Inflammatory macrophage (primary cell): ENCODE data around the gene METTL22.

Experiments used
- DNase-seq, 2 donors: peaks; one replicate each; pipeline ENCODE4 v3.0.0-alpha.2; 2020 to 2022

METTL22 gene

GRCh38 chr16:8594149-8594666 lies 27.3 kb upstream of the METTL22 start:
- DNase-seq: no peak

- no peak for DNase-seq
Measured at GRCh38 chr16:8595783-8596182, 25.7 kb upstream of the METTL22 start.

GRCh38 chr16:8596581-8596980 lies 24.9 kb upstream of the METTL22 start:
- DNase-seq: no peak

GRCh38 chr16:8600144-8600775 lies 21.2 kb upstream of the METTL22 start:
- DNase-seq: peak in 1 of 2 donors; percentile 51

GRCh38 chr16:8605554-8605953 lies 15.9 kb upstream of the METTL22 start:
- DNase-seq: no peak

- no peak for DNase-seq
Measured at GRCh38 chr16:8607214-8607613, 14.3 kb upstream of the METTL22 start.

GRCh38 chr16:8611122-8611521 lies 10.4 kb upstream of the METTL22 start:
- no peak for DNase-seq

- DNase-seq: no peak
Measured at GRCh38 chr16:8611886-8612600, 9.5 kb upstream of the METTL22 start.

- DNase-seq: no peak
Measured at GRCh38 chr16:8614435-8615029, 7.0 kb upstream of the METTL22 start.

GRCh38 chr16:8619671-8620370 lies 1.7 kb upstream of the METTL22 start:
- DNase-seq: no peak

- DNase-seq: no peak
Measured at GRCh38 chr16:8620535-8620934, 963 bp upstream of the METTL22 start.

GRCh38 chr16:8621222-8621571 lies 301 bp upstream of the METTL22 start:
- peak in 1 of 2 donors; percentile 25 for DNase-seq

- DNase-seq: no peak
Measured at GRCh38 chr16:8622315-8622656, 788 bp downstream of the METTL22 start.

GRCh38 chr16:8623634-8624033 lies 2.1 kb downstream of the METTL22 start:
- DNase-seq: peak in 1 of 2 donors; percentile 53

- DNase-seq: no peak
Measured at GRCh38 chr16:8625491-8626087, 4.1 kb downstream of the METTL22 start.

GRCh38 chr16:8626946-8627345 lies 5.4 kb downstream of the METTL22 start:
- DNase-seq: no peak

GRCh38 chr16:8627456-8627855 lies 6.0 kb downstream of the METTL22 start:
- no peak for DNase-seq

GRCh38 chr16:8628981-8629725 lies 7.7 kb downstream of the METTL22 start:
- no peak for DNase-seq

GRCh38 chr16:8630255-8630953 lies 8.9 kb downstream of the METTL22 start:
- DNase-seq: no peak

GRCh38 chr16:8631373-8631772 lies 9.9 kb downstream of the METTL22 start:
- DNase-seq: no peak

- DNase-seq: no peak
Measured at GRCh38 chr16:8631818-8632465, 10.4 kb downstream of the METTL22 start.
